Aortic smooth muscle cell (primary cell): ENCODE data around the gene GANC. TPM values are rescaled to one million over a fixed set of nuclear protein-coding genes. Genes with fewer than 3 reads are reported as not detected.

Source experiments
- total RNA-seq: library from RNA; depleted of rRNA; stranded (reverse); fragments of >200 nt; gene quantifications from 2 replicates; pipeline ENCODE4 v1.2.3, GENCODE V29; 2014

Gene GANC, protein sequence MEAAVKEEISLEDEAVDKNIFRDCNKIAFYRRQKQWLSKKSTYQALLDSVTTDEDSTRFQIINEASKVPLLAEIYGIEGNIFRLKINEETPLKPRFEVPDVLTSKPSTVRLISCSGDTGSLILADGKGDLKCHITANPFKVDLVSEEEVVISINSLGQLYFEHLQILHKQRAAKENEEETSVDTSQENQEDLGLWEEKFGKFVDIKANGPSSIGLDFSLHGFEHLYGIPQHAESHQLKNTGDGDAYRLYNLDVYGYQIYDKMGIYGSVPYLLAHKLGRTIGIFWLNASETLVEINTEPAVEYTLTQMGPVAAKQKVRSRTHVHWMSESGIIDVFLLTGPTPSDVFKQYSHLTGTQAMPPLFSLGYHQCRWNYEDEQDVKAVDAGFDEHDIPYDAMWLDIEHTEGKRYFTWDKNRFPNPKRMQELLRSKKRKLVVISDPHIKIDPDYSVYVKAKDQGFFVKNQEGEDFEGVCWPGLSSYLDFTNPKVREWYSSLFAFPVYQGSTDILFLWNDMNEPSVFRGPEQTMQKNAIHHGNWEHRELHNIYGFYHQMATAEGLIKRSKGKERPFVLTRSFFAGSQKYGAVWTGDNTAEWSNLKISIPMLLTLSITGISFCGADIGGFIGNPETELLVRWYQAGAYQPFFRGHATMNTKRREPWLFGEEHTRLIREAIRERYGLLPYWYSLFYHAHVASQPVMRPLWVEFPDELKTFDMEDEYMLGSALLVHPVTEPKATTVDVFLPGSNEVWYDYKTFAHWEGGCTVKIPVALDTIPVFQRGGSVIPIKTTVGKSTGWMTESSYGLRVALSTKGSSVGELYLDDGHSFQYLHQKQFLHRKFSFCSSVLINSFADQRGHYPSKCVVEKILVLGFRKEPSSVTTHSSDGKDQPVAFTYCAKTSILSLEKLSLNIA (N-terminal part only)
- 24.3 and 30.8 TPM in 2 replicates for total RNA-seq

DNA sequence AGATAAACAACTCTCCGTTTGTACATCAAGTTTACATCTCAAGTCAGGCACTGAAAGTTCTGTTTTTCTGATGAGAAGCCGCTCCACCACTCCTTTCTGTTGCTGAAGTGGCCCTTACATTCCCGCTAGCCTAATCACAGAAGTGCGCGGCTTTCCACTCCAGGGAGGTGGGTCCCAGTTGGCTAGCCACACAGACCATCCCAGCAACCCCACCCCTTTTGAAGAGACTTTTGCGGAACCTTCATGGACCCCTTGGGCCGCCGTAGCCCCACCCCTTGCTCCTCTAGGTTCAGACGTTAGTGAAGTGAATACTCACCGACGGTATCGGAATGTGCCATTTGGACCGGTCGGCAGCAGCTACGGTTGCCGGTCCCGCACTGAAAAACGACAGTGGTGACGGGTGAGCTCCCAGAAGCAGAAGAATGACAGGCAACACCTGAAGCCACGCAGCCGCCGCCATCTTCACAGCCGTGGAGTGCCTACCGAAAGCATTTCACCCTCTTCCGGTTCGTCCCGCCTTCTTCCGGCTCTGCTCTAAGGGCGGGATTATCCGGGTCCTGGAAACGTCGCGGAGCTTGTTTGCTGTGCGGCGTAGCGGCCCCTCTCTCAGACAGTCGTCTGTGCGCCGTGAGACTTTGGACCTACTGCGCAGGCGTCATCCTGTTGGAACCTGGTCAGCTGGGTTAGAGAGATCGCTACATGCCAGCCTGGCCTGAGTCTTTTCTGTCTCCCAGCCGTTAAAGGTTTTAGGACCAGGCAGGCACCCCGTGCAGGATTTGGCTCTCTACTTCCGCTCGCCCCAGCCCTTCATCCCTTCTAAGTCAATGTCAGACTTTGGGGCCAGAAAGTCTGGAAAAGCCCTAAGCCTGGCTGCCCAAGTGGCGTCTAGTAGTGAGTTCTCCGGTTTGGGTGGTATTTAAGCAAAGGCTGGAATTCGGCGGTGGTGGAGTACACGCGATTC is at the start of gene GANC, which contains the start of gene TMEM87A:
Gene GANC, plus strand, starts transcription at position 263 of the 961 bp plus-strand sequence. CDS start 1,281 bp downstream, outside the sequence.
Gene TMEM87A, minus strand, starts transcription at position 495 of the 961 bp plus-strand sequence. Its CDS starts 35 bp downstream, at position 460.

DNA sequence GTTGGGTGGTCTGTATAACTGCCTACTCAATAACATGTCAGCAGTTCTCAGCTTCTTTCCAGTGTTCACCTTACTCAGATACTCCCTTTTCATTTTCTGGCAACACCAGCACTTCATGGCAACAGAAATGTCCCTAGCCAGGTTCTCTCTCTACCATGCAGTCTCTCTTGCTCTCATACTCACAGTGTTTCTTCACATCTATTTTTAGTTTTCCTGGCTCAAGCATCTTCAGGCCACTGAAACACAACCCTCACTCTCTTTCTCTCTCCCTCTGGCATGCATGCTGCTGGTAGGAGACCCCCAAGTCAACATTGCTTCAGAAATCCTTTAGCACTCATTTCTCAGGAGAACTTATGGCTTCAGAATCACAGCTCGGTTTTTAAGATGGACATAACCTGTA is 86.2 kb downstream of the GANC start, which contains the start of gene CAPN3:
Gene CAPN3, plus strand, starts transcription at position 253 of the 400 bp plus-strand sequence. CDS start 305 bp downstream, outside the sequence.

Other genes with a start within 250 kb of the GANC start
- gene PLA2G4D, start 178.6 kb upstream of the GANC start, total RNA-seq: not detected in 2 replicates
- not detected in 2 replicates for gene PLA2G4F, start 116.6 kb upstream of the GANC start, total RNA-seq
- 38.7 and 49.5 TPM in 2 replicates for gene VPS39, start 64.9 kb upstream of the GANC start, total RNA-seq
- gene TMEM87A, start 232 bp downstream of the GANC start, total RNA-seq: 62.4 and 63.8 TPM in 2 replicates
- 2.2 and 2.7 TPM in 2 replicates for gene CAPN3, start 86.3 kb downstream of the GANC start, total RNA-seq
- gene ZNF106, start 217.9 kb downstream of the GANC start, total RNA-seq: 64.2 and 89.0 TPM in 2 replicates
- gene SNAP23, start 222.4 kb downstream of the GANC start, total RNA-seq: 104 and 121 TPM in 2 replicates